B cell (primary cell): Measurements from ENCODE around the gene MBNL1.

ENCODE experiments used
- CTCF ChIP-seq: fragments of 200-600 bp; IDR thresholded peaks from one replicate; pipeline ENCODE4 v1.8.0; 2022; ENCODE audit warnings: antibody characterized with exemption, mild to moderate bottlenecking
- EZH2 ChIP-seq: IDR thresholded peaks from 2 replicates; pipeline ENCODE4 v1.6.1; 2012; ENCODE audit warnings: borderline replicate concordance, low read depth, mild to moderate bottlenecking, moderate library complexity, low read length; ENCODE audit not compliant: insufficient read depth, poor library complexity, severe bottlenecking

GRCh38 chr3:152421162-152421561, 152.4 kb downstream of the MBNL1 start:
- TF ChIP-seq CTCF (no peak), EZH2 (no peak)
